GM12878 (cell line): ENCODE data around the gene TTLL12. TPM values are rescaled to one million over a fixed set of nuclear protein-coding genes. Genes with fewer than 3 reads are reported as not detected.
A peak's percentile ranks its signal among the peaks of the same experiment; 100 is the strongest.

ENCODE experiments used
- BCLAF1 ChIP-seq: fragments of 450-650 bp; IDR thresholded peaks from 2 replicates; pipeline ENCODE4 v1.6.1; 2017; ENCODE audit warnings: antibody characterized with exemption, mild to moderate bottlenecking, moderate library complexity
- EED ChIP-seq: sonication (generic); IDR thresholded peaks from 2 replicates; pipeline ENCODE4 v1.6.1; 2016; ENCODE audit warnings: antibody characterized with exemption, low read depth
- HDGF ChIP-seq: fragments of 450-650 bp; IDR thresholded peaks from 2 replicates; pipeline ENCODE4 v1.6.1; 2016; ENCODE audit warnings: antibody characterized with exemption
- IKZF1 ChIP-seq: fragments of 450-650 bp; conservative IDR thresholded peaks from 2 replicates; pipeline ENCODE4 v1.6.1; 2017; ENCODE audit warnings: antibody characterized with exemption, mild to moderate bottlenecking
- JUND ChIP-seq: IDR thresholded peaks from 2 replicates; pipeline ENCODE4 v1.6.1; 2012; ENCODE audit warnings: low read depth, mild to moderate bottlenecking, low read length, improper control_type of control experiment, moderate library complexity
- MYB ChIP-seq: fragments of 150-350 bp; IDR thresholded peaks from 2 replicates; pipeline ENCODE4 v1.6.1; 2014; ENCODE audit warnings: mild to moderate bottlenecking, low read depth, low read length, borderline replicate concordance
- PAX5 ChIP-seq: IDR thresholded peaks from 2 replicates; pipeline ENCODE4 v1.6.1; 2011; ENCODE audit warnings: low read depth, low read length, borderline replicate concordance
- RAD21 ChIP-seq: IDR thresholded peaks from 2 replicates; pipeline ENCODE4 v1.6.1; 2011; ENCODE audit warnings: mild to moderate bottlenecking, low read depth, low read length, moderate library complexity; ENCODE audit not compliant: insufficient read depth
- RBBP5 ChIP-seq: fragments of 200-600 bp; sonication (generic); conservative IDR thresholded peaks from 2 replicates; pipeline ENCODE4 v1.6.1; 2016
- RFX5 ChIP-seq: IDR thresholded peaks from 2 replicates; pipeline ENCODE4 v1.6.1; 2011; ENCODE audit warnings: low read depth, low read length, improper control_type of control experiment
- SMAD5 ChIP-seq: IDR thresholded peaks from 2 replicates; pipeline ENCODE4 v1.6.1; 2016; ENCODE audit warnings: antibody characterized with exemption, low read depth
- ZNF622 ChIP-seq: fragments of 450-650 bp; IDR thresholded peaks from 2 replicates; pipeline ENCODE4 v1.6.1; 2017; ENCODE audit warnings: mild to moderate bottlenecking, inconsistent platforms
- polyA plus RNA-seq, 11 experiments: library from polyadenylated mRNA; depleted of rRNA in 4 of 11; unstranded in 6 of 11; stranded (reverse) in 5 of 11; fragments of >200 nt; fragmentation: Nextera tagmentation in 4 of 11; fragmentation: Illumina TruSeq in 1 of 11; extraction: Ambion mirVana in 4 of 11; extraction: Trizol in 1 of 11; gene quantifications; 1 replicate in 1 of 11; 2 replicates in 10 of 11; pipeline versions ENCODE4 v1.2.1 to v1.2.3, GENCODE V29; 2011 to 2016; ENCODE audit warnings: inconsistent platforms in 2 of 11, missing spikeins in 2 of 11, low read depth in 1 of 11
- total RNA-seq, 4 experiments: library from RNA; depleted of rRNA in 3 of 4; stranded (reverse); fragments of >200 nt in 3 of 4; fragmentation: Illumina TruSeq in 1 of 4; extraction: Trizol in 1 of 4; gene quantifications; 2 replicates each; pipeline versions ENCODE4 v1.2.1 to v1.2.3, GENCODE V29; 2013 to 2021
- TF ChIP-seq, protein P1 (sequence below): IDR thresholded peaks from 2 replicates; pipeline ENCODE4 v1.6.1; 2012; ENCODE audit warnings: low read depth, low read length, improper control_type of control experiment
- TF ChIP-seq, protein P2 (sequence below): IDR thresholded peaks from 2 replicates; pipeline ENCODE4 v1.6.1; 2012; ENCODE audit warnings: low read depth, low read length, improper control_type of control experiment
- TF ChIP-seq, protein P3 (sequence below): fragments of 450-650 bp; IDR thresholded peaks from 2 replicates; pipeline ENCODE4 v1.6.1; 2017; ENCODE audit warnings: mild to moderate bottlenecking, moderate library complexity

The TTLL12 gene
- total and polyA plus RNA-seq, 10 of the 15 experiments (the other 5 are each of a cell fraction or from before 2014, with no cell fraction given) = 1.00 to 89.8 (median 38.5) TPM

- TF ChIP-seq HDGF (no peak), SMAD5 (no peak), EED (no peak), RFX5 (peak; percentile 91), MYB (no peak), BCLAF1 (no peak), RBBP5 (no peak), PAX5 (no peak), IKZF1 (peak; percentile 51; the same call in 1 of the 2 replicates), RAD21 (no peak), JUND (no peak), ZNF622 (no peak)
- TF ChIP-seq, protein P1, sequence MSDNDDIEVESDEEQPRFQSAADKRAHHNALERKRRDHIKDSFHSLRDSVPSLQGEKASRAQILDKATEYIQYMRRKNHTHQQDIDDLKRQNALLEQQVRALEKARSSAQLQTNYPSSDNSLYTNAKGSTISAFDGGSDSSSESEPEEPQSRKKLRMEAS = peak; percentile 45; the same call in 1 of the 2 replicates
- TF ChIP-seq, protein P2, sequence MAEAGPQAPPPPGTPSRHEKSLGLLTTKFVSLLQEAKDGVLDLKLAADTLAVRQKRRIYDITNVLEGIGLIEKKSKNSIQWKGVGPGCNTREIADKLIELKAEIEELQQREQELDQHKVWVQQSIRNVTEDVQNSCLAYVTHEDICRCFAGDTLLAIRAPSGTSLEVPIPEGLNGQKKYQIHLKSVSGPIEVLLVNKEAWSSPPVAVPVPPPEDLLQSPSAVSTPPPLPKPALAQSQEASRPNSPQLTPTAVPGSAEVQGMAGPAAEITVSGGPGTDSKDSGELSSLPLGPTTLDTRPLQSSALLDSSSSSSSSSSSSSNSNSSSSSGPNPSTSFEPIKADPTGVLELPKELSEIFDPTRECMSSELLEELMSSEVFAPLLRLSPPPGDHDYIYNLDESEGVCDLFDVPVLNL = no peak
- TF ChIP-seq, protein P3, sequence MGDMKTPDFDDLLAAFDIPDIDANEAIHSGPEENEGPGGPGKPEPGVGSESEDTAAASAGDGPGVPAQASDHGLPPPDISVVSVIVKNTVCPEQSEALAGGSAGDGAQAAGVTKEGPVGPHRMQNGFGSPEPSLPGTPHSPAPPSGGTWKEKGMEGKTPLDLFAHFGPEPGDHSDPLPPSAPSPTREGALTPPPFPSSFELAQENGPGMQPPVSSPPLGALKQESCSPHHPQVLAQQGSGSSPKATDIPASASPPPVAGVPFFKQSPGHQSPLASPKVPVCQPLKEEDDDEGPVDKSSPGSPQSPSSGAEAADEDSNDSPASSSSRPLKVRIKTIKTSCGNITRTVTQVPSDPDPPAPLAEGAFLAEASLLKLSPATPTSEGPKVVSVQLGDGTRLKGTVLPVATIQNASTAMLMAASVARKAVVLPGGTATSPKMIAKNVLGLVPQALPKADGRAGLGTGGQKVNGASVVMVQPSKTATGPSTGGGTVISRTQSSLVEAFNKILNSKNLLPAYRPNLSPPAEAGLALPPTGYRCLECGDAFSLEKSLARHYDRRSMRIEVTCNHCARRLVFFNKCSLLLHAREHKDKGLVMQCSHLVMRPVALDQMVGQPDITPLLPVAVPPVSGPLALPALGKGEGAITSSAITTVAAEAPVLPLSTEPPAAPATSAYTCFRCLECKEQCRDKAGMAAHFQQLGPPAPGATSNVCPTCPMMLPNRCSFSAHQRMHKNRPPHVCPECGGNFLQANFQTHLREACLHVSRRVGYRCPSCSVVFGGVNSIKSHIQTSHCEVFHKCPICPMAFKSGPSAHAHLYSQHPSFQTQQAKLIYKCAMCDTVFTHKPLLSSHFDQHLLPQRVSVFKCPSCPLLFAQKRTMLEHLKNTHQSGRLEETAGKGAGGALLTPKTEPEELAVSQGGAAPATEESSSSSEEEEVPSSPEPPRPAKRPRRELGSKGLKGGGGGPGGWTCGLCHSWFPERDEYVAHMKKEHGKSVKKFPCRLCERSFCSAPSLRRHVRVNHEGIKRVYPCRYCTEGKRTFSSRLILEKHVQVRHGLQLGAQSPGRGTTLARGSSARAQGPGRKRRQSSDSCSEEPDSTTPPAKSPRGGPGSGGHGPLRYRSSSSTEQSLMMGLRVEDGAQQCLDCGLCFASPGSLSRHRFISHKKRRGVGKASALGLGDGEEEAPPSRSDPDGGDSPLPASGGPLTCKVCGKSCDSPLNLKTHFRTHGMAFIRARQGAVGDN = peak; percentile 54; the same call in 1 of the 2 replicates
Measured at GRCh38 chr22:43151251-43152002, 35.5 kb downstream of the TTLL12 start, which contains the start of gene TSPO (continued).
